Body of pancreas (tissue), 4 donors: ENCODE results near the gene SSBP4.

Experiments
- CTCF ChIP-seq, 7 experiments: fragments of 450-650 bp in 4 of 7; fragments of 200-600 bp in 3 of 7; sonication (generic) in 3 of 7; IDR thresholded peaks; one replicate each; pipeline ENCODE4 v1.5.1; 2016 to 2019; ENCODE audit warnings: antibody characterized with exemption in 7 of 7
- POLR2A ChIP-seq, 3 donors: fragments of 450-650 bp; IDR thresholded peaks; one replicate each; pipeline ENCODE4 v1.6.1; 2016; ENCODE audit warnings: antibody characterized with exemption in 3 of 3, mild to moderate bottlenecking in 2 of 3

GRCh38 chr19:18435842-18436670 lies 16.9 kb downstream of the SSBP4 start:
- TF ChIP-seq CTCF (IDR thresholded peaks at IDR 0.05) (no peak), POLR2A (IDR thresholded peaks at IDR 0.05) (no peak)
